Trophoblast cell (in vitro differentiated cells and primary cell): ENCODE data around the gene SMTNL1.
"Not testable (repeated sequence)": the region's sequence is repeated elsewhere in the genome, so short reads cannot be mapped to it uniquely, and the experiment has no call there.

Source experiments
- DNase-seq, 2 donors: peaks; one replicate each; pipeline ENCODE4 v3.0.0-alpha.2; 2016
- H2AFZ ChIP-seq: 2 replicates; pipeline ENCODE4 v1.6.1; 2013; ENCODE audit warnings: low read length, moderate library complexity, mild to moderate bottlenecking; ENCODE audit not compliant: insufficient read depth, poor library complexity
- H2AK5ac ChIP-seq: 2 replicates; pipeline ENCODE4 v1.6.1; 2013; ENCODE audit warnings: mild to moderate bottlenecking, low read length
- H2BK120ac ChIP-seq: 2 replicates; pipeline ENCODE4 v1.6.1; 2013; ENCODE audit warnings: low read length, mild to moderate bottlenecking, moderate library complexity; ENCODE audit not compliant: insufficient read depth, poor library complexity
- H2BK12ac ChIP-seq: 2 replicates; pipeline ENCODE4 v1.6.1; 2013; ENCODE audit warnings: mild to moderate bottlenecking, low read length, moderate library complexity
- H2BK5ac ChIP-seq: 2 replicates; pipeline ENCODE4 v1.6.1; 2013; ENCODE audit warnings: low read length, low read depth, moderate library complexity, mild to moderate bottlenecking; ENCODE audit not compliant: poor library complexity
- H3K14ac ChIP-seq: 2 replicates; pipeline ENCODE4 v1.6.1; 2013; ENCODE audit warnings: mild to moderate bottlenecking, low read length
- H3K18ac ChIP-seq: 2 replicates; pipeline ENCODE4 v1.6.1; 2013; ENCODE audit warnings: mild to moderate bottlenecking, low read length
- H3K23ac ChIP-seq: 2 replicates; pipeline ENCODE4 v1.6.1; 2013; ENCODE audit warnings: low read length
- H3K27ac ChIP-seq: 2 replicates; pipeline ENCODE4 v1.5.1; 2013; ENCODE audit warnings: low read depth, mild to moderate bottlenecking, inconsistent platforms, low read length, moderate library complexity
- H3K27me3 ChIP-seq: 2 replicates; pipeline ENCODE4 v1.6.1; 2013; ENCODE audit warnings: inconsistent platforms, mild to moderate bottlenecking, low read length, moderate library complexity; ENCODE audit not compliant: insufficient read depth
- H3K36me3 ChIP-seq, 2 experiments: 1 replicate in 1 of 2; 2 replicates in 1 of 2; pipeline ENCODE4 v1.6.1; 2013; ENCODE audit warnings: low read length in 2 of 2, mild to moderate bottlenecking in 2 of 2, moderate library complexity in 1 of 2; ENCODE audit not compliant: insufficient read depth in 2 of 2, control insufficient read depth in 1 of 2
- H3K4ac ChIP-seq: 2 replicates; pipeline ENCODE4 v1.6.1; 2013; ENCODE audit warnings: low read depth, mild to moderate bottlenecking, low read length, moderate library complexity
- H3K4me1 ChIP-seq, 2 experiments: 1 replicate in 1 of 2; 2 replicates in 1 of 2; pipeline ENCODE4 v1.6.1; 2013; ENCODE audit warnings: low read length in 2 of 2, mild to moderate bottlenecking in 2 of 2, moderate library complexity in 1 of 2; ENCODE audit not compliant: insufficient read depth in 2 of 2, control insufficient read depth in 1 of 2
- H3K4me2 ChIP-seq: 2 replicates; pipeline ENCODE4 v1.6.1; 2013; ENCODE audit warnings: inconsistent platforms, mild to moderate bottlenecking, low read length, moderate library complexity
- H3K4me3 ChIP-seq: 2 replicates; pipeline ENCODE4 v1.5.1; 2013; ENCODE audit warnings: mild to moderate bottlenecking, low read depth, low read length, inconsistent platforms
- H3K79me1 ChIP-seq: one replicate; pipeline ENCODE4 v1.6.1; 2013; ENCODE audit warnings: low read length
- H3K79me2 ChIP-seq: 2 replicates; pipeline ENCODE4 v1.6.1; 2013; ENCODE audit warnings: low read length, mild to moderate bottlenecking; ENCODE audit not compliant: control insufficient read depth, insufficient read depth, poor library complexity
- H3K9ac ChIP-seq: 2 replicates; pipeline ENCODE4 v1.6.1; 2013; ENCODE audit warnings: mild to moderate bottlenecking, low read length
- H3K9me3 ChIP-seq: 2 replicates; pipeline ENCODE4 v1.6.1; 2013; ENCODE audit warnings: low read depth, mild to moderate bottlenecking, control low read depth, inconsistent platforms, low read length; ENCODE audit not compliant: insufficient read depth
- H4K12ac ChIP-seq: 2 replicates; pipeline ENCODE4 v1.6.1; 2013; ENCODE audit warnings: low read depth, mild to moderate bottlenecking, low read length, moderate library complexity
- H4K8ac ChIP-seq: 2 replicates; pipeline ENCODE4 v1.6.1; 2013; ENCODE audit warnings: low read depth, mild to moderate bottlenecking, low read length, moderate library complexity
- H4K91ac ChIP-seq: one replicate; pipeline ENCODE4 v1.6.1; 2013; ENCODE audit warnings: low read depth, mild to moderate bottlenecking, low read length, moderate library complexity
- WGBS: extraction: QIAGEN DNeasy Blood & Tissue Kit; methylation state at CpG from one replicate; pipeline ENCODE4 v1.1.7; 2013; ENCODE audit warnings: missing lambda C conversion rate; ENCODE audit not compliant: insufficient read length, insufficient coverage; ENCODE audit errors: extremely low coverage; 5-methylcytosine and 5-hydroxymethylcytosine counted together

SMTNL1 gene

DNA sequence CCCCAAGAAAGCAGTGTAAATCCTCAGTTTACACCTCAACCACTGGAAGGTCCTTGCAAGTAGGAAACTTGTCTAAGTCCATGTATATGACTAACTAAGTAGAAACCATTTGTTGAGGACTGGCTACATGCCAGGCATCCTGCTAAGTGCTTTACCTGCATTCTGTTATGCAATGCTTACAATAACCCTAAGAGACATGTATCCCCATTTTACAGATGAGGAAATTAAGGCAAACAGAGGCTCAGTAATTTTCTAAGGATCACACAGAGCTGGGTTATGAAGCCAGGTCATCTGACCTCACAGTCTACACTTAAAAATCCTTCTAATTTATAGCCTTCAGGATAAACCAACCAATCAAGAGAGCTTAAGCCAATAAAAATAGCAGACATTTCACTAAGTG lies 8.4 kb upstream of the SMTNL1 start:
- no peak overlapping the region for H3K14ac ChIP-seq
- peaks cover 4% of the 10 kb centered on the region for H3K79me2 ChIP-seq
- H3K79me1 ChIP-seq: no peaks in the 10 kb centered on the region
- H3K36me3 ChIP-seq: peaks cover 4 to 7% of the 10 kb centered on the region in 2 experiments
- H3K4me1 ChIP-seq: peaks cover 6 to 9% of the 10 kb centered on the region in 2 experiments
- no peaks in the 10 kb centered on the region for H3K9me3 ChIP-seq
- H4K12ac ChIP-seq: no peak overlapping the region
- H2BK12ac ChIP-seq: no peak overlapping the region
- no peak overlapping the region for H2AK5ac ChIP-seq
- no peak overlapping the region for H4K91ac ChIP-seq
- H3K4me3 ChIP-seq: no peak overlapping the region
- no peak overlapping the region for H3K18ac ChIP-seq
- no peak for DNase-seq
- no peak overlapping the region for H2AFZ ChIP-seq
- H4K8ac ChIP-seq: no peak overlapping the region
- no peak overlapping the region for H2BK5ac ChIP-seq
- H3K9ac ChIP-seq: no peak overlapping the region
- no peaks in the 10 kb centered on the region for H3K27me3 ChIP-seq
- no peak overlapping the region for H2BK120ac ChIP-seq
- H3K4ac ChIP-seq: no peak overlapping the region
- H3K27ac ChIP-seq: no peak overlapping the region
- no peak overlapping the region for H3K23ac ChIP-seq
- H3K4me2 ChIP-seq: no peak overlapping the region

- no peak overlapping the region for H3K23ac ChIP-seq
- H3K9ac ChIP-seq: peak overlapping the region; percentile 36
- peak overlapping the region; percentile 42 for H2AFZ ChIP-seq
- H3K27ac ChIP-seq: no peak overlapping the region
- no peaks in the 10 kb centered on the region for H3K27me3 ChIP-seq
- H3K4me2 ChIP-seq: peak overlapping the region; percentile 83
- no peak overlapping the region for H3K18ac ChIP-seq
- peak overlapping the region; percentile 22 for H3K4ac ChIP-seq
- H3K9me3 ChIP-seq: no peaks in the 10 kb centered on the region
- peak overlapping the region; percentile 52 for H2AK5ac ChIP-seq
- no peak overlapping the region for H3K14ac ChIP-seq
- H2BK5ac ChIP-seq: peak overlapping the region; percentile 5
- no CpG with 5 or more reads among the region's 17 CpGs for WGBS
- peak overlapping the region; percentile 58 for H4K91ac ChIP-seq
- H2BK12ac ChIP-seq: no peak overlapping the region
- peaks cover 4% of the 10 kb centered on the region for H3K79me2 ChIP-seq
- H4K12ac ChIP-seq: peak overlapping the region; percentile 65
- H3K4me1 ChIP-seq: peaks cover 6 to 9% of the 10 kb centered on the region in 2 experiments
- no peak for DNase-seq
- peak overlapping the region; percentile 76 for H3K4me3 ChIP-seq
- peaks cover 4 to 7% of the 10 kb centered on the region in 2 experiments for H3K36me3 ChIP-seq
- H4K8ac ChIP-seq: peak overlapping the region; percentile 86
- H3K79me1 ChIP-seq: no peaks in the 10 kb centered on the region
- no peak overlapping the region for H2BK120ac ChIP-seq
Observed at GRCh38 chr11:57530215-57530595, 7.2 kb upstream of the SMTNL1 start.

- DNase-seq: peak; percentile 95 to 97
- WGBS: no CpG with 5 or more reads among the region's 49 CpGs
- no peaks in the 10 kb centered on the region for H3K9me3 ChIP-seq
Observed at GRCh38 chr11:57530596-57531507, 6.5 kb upstream of the SMTNL1 start, which contains the start of gene TIMM10. Gene TIMM10, minus strand, starts transcription at chr11:57530754. Its CDS starts 565 bp downstream, at chr11:57530189.

GRCh38 chr11:57534449-57534848 lies 2.9 kb upstream of the SMTNL1 start:
- H2AK5ac ChIP-seq, H3K36me3 ChIP-seq, H3K79me2 ChIP-seq, H3K4ac ChIP-seq, H3K18ac ChIP-seq, H2AFZ ChIP-seq, H4K12ac ChIP-seq, H3K9ac ChIP-seq, H2BK5ac ChIP-seq, H3K9me3 ChIP-seq, H3K4me3 ChIP-seq, H3K4me1 ChIP-seq, H3K27me3 ChIP-seq, H2BK120ac ChIP-seq, H3K23ac ChIP-seq, H3K4me2 ChIP-seq, H3K27ac ChIP-seq, H3K14ac ChIP-seq, H3K79me1 ChIP-seq, H4K91ac ChIP-seq, H4K8ac ChIP-seq, H2BK12ac ChIP-seq: not testable (repeated sequence)
- peak; percentile 76 to 88 for DNase-seq
- WGBS: no CpG with 5 or more reads among the region's 7 CpGs

More at GRCh38 chr11:57530596-57531507, 6.5 kb upstream of the SMTNL1 start, which contains the start of gene TIMM10:
- Histone ChIP-seq H3K4me3 (peak within 1 kb of the TSS; percentile 76), H3K27ac (no peak within 1 kb of the TSS), H2AFZ (peak within 1 kb of the TSS; percentile 42), H2BK120ac (no peak within 1 kb of the TSS), H3K4ac (peak within 1 kb of the TSS; percentile 22), H3K14ac (no peak within 1 kb of the TSS), H3K4me2 (peak within 1 kb of the TSS; percentile 89), H3K36me3 (peaks cover 4 to 7% of the 10 kb centered on the region in 2 experiments), H4K12ac (peak within 1 kb of the TSS; percentile 65), H3K79me1 (no peaks in the 10 kb centered on the region), H2BK12ac (no peak within 1 kb of the TSS), H3K4me1 (peaks cover 6 to 9% of the 10 kb centered on the region in 2 experiments), H3K18ac (no peak within 1 kb of the TSS), H3K9ac (peak within 1 kb of the TSS; percentile 54), H2AK5ac (peak within 1 kb of the TSS; percentile 52), H3K27me3 (no peaks in the 10 kb centered on the region), H3K23ac (no peak within 1 kb of the TSS), H4K8ac (peak within 1 kb of the TSS; percentile 86), H2BK5ac (peak within 1 kb of the TSS; percentile 5), H3K79me2 (peaks cover 4% of the 10 kb centered on the region), H4K91ac (peak within 1 kb of the TSS; percentile 58)
